Uterus (tissue), 4 donors: ENCODE data around the gene PDYN. TPM values are rescaled to one million over a fixed set of nuclear protein-coding genes. Genes with fewer than 3 reads are reported as not detected.

Experiments
- DNase-seq, 2 donors: peaks; one replicate each; pipeline ENCODE4 v3.0.0-alpha.2; 2019 to 2020
- H3K27ac ChIP-seq, 2 donors: fragments of 200-600 bp; sonication (generic); 1 replicate in 1 of 2; 2 replicates in 1 of 2; pipeline ENCODE4 v1.5.1; 2016 to 2018
- H3K27me3 ChIP-seq, 2 donors: fragments of 200-600 bp; sonication (generic); one replicate each; pipeline ENCODE4 v1.5.1; 2018 to 2019; ENCODE audit warnings: control low read depth in 1 of 2
- H3K36me3 ChIP-seq, 2 donors: fragments of 200-600 bp; sonication (generic); one replicate each; pipeline ENCODE4 v1.5.1; 2019; ENCODE audit warnings: control low read depth in 1 of 2
- H3K4me1 ChIP-seq, 2 donors: fragments of 200-600 bp; sonication (generic); one replicate each; pipeline ENCODE4 v1.5.1; 2018 to 2019; ENCODE audit warnings: control low read depth in 1 of 2
- H3K4me3 ChIP-seq, 2 donors: fragments of 200-600 bp; sonication (generic); 1 replicate in 1 of 2; 2 replicates in 1 of 2; pipeline ENCODE4 v1.5.1; 2018 to 2019; ENCODE audit warnings: mild to moderate bottlenecking in 1 of 2
- H3K9me3 ChIP-seq, 2 donors: fragments of 200-600 bp; sonication (generic); one replicate each; pipeline ENCODE4 v1.5.1; 2019; ENCODE audit warnings: control low read depth in 1 of 2
- CTCF ChIP-seq, 4 experiments: fragments of 200-600 bp in 2 of 4; fragments of 450-650 bp in 2 of 4; sonication (generic) in 2 of 4; IDR thresholded peaks; one replicate each; pipeline ENCODE4 v1.5.1; 2016 to 2019; ENCODE audit warnings: antibody characterized with exemption in 4 of 4, mild to moderate bottlenecking in 2 of 4, moderate library complexity in 1 of 4
- POLR2A ChIP-seq, 2 donors: fragments of 450-650 bp; IDR thresholded peaks; one replicate each; pipeline ENCODE4 v1.6.1; 2016; ENCODE audit warnings: antibody characterized with exemption in 2 of 2, mild to moderate bottlenecking in 1 of 2, moderate library complexity in 1 of 2
- intact Hi-C: fragments of 100-400 bp; cut with DNase I; formaldehyde crosslinking; loops from one replicate; pipeline ENCODE4 v1.15.1; 2023; ENCODE audit warnings: low total_unique reads
- total RNA-seq, 4 donors: library from RNA; depleted of rRNA in 3 of 4; stranded (reverse); fragments of >200 nt in 3 of 4; gene quantifications; one replicate each; pipeline versions ENCODE4 v1.1.0 to v1.2.4, GENCODE V29; 2014 to 2023
- donor health status: DM: yes; HTN: yes; CAD: no.

Gene PDYN
- total RNA-seq, 4 donors from 2014 or later = not detected

GRCh38 chr20:1995531-1996310 is 1.9 kb upstream of the PDYN start:
- no peaks in the 10 kb centered on the region for H3K4me1 ChIP-seq
- TF ChIP-seq CTCF (IDR thresholded peaks at IDR 0.05) (no peak), POLR2A (IDR thresholded peaks at IDR 0.05) (no peak)
- H3K9me3 ChIP-seq = no peaks in the 10 kb centered on the region
- H3K36me3 ChIP-seq = no peaks in the 10 kb centered on the region
- intact Hi-C loops = no loop called here
- H3K4me3 ChIP-seq = no peak overlapping the region
- no peaks in the 10 kb centered on the region for H3K27me3 ChIP-seq
- no peak overlapping the region for H3K27ac ChIP-seq
- DNase-seq = no peak

GRCh38 chr20:1994627-1995026 is 769 bp upstream of the PDYN start:
- Histone ChIP-seq H3K36me3 (no peaks in the 10 kb centered on the region), H3K27ac (no peak overlapping the region), H3K4me1 (no peaks in the 10 kb centered on the region), H3K9me3 (no peaks in the 10 kb centered on the region), H3K27me3 (no peaks in the 10 kb centered on the region), H3K4me3 (no peak overlapping the region)
- TF ChIP-seq POLR2A (IDR thresholded peaks at IDR 0.05) (no peak), CTCF (IDR thresholded peaks at IDR 0.05) (no peak)
- intact Hi-C loops = no loop called here
- DNase-seq = no peak

GRCh38 chr20:1992359-1993110 is 1.3 kb downstream of the PDYN start:
- intact Hi-C loops = no loop called here
- TF ChIP-seq CTCF (IDR thresholded peaks at IDR 0.05) (no peak), POLR2A (IDR thresholded peaks at IDR 0.05) (no peak)
- Histone ChIP-seq H3K4me1 (no peaks in the 10 kb centered on the region), H3K9me3 (no peaks in the 10 kb centered on the region), H3K4me3 (no peak overlapping the region), H3K27me3 (no peaks in the 10 kb centered on the region), H3K27ac (no peak overlapping the region), H3K36me3 (no peaks in the 10 kb centered on the region)
- no peak for DNase-seq

- Histone ChIP-seq H3K36me3 (no peaks in the 10 kb centered on the region), H3K4me3 (no peak overlapping the region), H3K27me3 (no peaks in the 10 kb centered on the region), H3K4me1 (no peaks in the 10 kb centered on the region), H3K9me3 (no peaks in the 10 kb centered on the region), H3K27ac (no peak overlapping the region)
- intact Hi-C loops = no loop called here
- DNase-seq = no peak
- TF ChIP-seq POLR2A (IDR thresholded peaks at IDR 0.05) (no peak), CTCF (IDR thresholded peaks at IDR 0.05) (no peak)
Observed at GRCh38 chr20:1987826-1988225, 6.0 kb downstream of the PDYN start.

- Histone ChIP-seq H3K9me3 (no peaks in the 10 kb centered on the region), H3K27me3 (no peaks in the 10 kb centered on the region), H3K4me1 (no peaks in the 10 kb centered on the region), H3K36me3 (no peaks in the 10 kb centered on the region), H3K27ac (no peak overlapping the region), H3K4me3 (no peak overlapping the region)
- no peak for TF ChIP-seq POLR2A (IDR thresholded peaks at IDR 0.05)
- TF ChIP-seq CTCF (IDR thresholded peaks at IDR 0.05) = no peak
- intact Hi-C loops = no loop called here
- DNase-seq = no peak
Observed at GRCh38 chr20:1983301-1983700, 10.6 kb downstream of the PDYN start.
